ENCODE results near the gene PHACTR3.

PHACTR3 gene

DNA sequence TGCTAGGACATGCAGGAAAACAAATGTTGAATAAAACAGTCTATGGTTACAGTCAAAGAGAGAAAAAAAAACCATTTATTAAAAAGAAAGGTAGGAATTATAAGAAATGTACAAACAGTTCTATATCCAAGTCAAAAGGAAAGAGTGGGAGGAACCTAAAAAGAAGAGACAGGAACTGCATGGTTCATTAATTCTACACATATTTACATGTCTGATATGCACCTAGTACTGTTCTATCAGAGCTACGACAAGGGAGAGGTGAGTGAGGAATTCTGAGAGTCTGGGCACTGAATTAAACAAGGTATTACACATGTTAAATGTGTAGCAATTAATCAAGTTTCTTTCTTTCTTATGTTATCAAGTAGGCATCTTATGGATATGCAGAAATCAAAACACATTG is 287.2 kb downstream of the PHACTR3 start:
- TF ChIP-seq, protein P1, sequence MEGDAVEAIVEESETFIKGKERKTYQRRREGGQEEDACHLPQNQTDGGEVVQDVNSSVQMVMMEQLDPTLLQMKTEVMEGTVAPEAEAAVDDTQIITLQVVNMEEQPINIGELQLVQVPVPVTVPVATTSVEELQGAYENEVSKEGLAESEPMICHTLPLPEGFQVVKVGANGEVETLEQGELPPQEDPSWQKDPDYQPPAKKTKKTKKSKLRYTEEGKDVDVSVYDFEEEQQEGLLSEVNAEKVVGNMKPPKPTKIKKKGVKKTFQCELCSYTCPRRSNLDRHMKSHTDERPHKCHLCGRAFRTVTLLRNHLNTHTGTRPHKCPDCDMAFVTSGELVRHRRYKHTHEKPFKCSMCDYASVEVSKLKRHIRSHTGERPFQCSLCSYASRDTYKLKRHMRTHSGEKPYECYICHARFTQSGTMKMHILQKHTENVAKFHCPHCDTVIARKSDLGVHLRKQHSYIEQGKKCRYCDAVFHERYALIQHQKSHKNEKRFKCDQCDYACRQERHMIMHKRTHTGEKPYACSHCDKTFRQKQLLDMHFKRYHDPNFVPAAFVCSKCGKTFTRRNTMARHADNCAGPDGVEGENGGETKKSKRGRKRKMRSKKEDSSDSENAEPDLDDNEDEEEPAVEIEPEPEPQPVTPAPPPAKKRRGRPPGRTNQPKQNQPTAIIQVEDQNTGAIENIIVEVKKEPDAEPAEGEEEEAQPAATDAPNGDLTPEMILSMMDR (IDR thresholded peaks at IDR 0.05; ENCODE audit: borderline replicate concordance, control extremely low read depth, extremely low read depth, insufficient read depth, missing control alignments) = no peak
- DNase-seq (ENCODE audit: low spot score) = no peak
- in situ Hi-C loops (cut with MboI; ENCODE audit: low sequenced_read_pairs, unreplicated experiment) = no loop called here

DNA sequence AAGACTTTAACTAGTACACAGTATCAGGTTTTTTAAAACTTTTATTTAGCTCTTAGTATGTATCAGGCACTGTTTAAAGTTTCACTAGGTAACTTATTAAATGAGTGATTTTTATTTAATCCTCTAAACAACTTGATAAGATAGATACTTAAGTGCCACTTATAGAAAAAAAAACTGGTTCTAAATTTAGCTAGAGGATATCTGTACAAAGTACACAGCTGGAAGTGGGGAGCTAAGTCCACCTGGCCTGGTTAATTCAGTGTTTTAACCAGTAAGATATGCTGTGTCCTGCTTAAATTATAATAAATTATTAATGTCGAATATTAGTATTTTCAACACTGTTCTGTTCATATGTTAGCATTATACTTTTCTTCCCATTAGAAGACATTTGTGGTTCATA is 291.6 kb downstream of the PHACTR3 start:
- in situ Hi-C loops (cut with MboI; ENCODE audit: low sequenced_read_pairs, unreplicated experiment) = no loop called here
- TF ChIP-seq, protein P1 (IDR thresholded peaks at IDR 0.05; ENCODE audit: borderline replicate concordance, control extremely low read depth, extremely low read depth, insufficient read depth, missing control alignments) = no peak
- DNase-seq (ENCODE audit: low spot score) = no peak
